Measurements from ENCODE around the gene RBL2.
A peak's percentile ranks its signal among the peaks of the same experiment; 100 is the strongest.
"Not testable (repeated sequence)": the region's sequence is repeated elsewhere in the genome, so short reads cannot be mapped to it uniquely, and the experiment has no call there.

RBL2 gene, protein sequence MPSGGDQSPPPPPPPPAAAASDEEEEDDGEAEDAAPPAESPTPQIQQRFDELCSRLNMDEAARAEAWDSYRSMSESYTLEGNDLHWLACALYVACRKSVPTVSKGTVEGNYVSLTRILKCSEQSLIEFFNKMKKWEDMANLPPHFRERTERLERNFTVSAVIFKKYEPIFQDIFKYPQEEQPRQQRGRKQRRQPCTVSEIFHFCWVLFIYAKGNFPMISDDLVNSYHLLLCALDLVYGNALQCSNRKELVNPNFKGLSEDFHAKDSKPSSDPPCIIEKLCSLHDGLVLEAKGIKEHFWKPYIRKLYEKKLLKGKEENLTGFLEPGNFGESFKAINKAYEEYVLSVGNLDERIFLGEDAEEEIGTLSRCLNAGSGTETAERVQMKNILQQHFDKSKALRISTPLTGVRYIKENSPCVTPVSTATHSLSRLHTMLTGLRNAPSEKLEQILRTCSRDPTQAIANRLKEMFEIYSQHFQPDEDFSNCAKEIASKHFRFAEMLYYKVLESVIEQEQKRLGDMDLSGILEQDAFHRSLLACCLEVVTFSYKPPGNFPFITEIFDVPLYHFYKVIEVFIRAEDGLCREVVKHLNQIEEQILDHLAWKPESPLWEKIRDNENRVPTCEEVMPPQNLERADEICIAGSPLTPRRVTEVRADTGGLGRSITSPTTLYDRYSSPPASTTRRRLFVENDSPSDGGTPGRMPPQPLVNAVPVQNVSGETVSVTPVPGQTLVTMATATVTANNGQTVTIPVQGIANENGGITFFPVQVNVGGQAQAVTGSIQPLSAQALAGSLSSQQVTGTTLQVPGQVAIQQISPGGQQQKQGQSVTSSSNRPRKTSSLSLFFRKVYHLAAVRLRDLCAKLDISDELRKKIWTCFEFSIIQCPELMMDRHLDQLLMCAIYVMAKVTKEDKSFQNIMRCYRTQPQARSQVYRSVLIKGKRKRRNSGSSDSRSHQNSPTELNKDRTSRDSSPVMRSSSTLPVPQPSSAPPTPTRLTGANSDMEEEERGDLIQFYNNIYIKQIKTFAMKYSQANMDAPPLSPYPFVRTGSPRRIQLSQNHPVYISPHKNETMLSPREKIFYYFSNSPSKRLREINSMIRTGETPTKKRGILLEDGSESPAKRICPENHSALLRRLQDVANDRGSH

DNA sequence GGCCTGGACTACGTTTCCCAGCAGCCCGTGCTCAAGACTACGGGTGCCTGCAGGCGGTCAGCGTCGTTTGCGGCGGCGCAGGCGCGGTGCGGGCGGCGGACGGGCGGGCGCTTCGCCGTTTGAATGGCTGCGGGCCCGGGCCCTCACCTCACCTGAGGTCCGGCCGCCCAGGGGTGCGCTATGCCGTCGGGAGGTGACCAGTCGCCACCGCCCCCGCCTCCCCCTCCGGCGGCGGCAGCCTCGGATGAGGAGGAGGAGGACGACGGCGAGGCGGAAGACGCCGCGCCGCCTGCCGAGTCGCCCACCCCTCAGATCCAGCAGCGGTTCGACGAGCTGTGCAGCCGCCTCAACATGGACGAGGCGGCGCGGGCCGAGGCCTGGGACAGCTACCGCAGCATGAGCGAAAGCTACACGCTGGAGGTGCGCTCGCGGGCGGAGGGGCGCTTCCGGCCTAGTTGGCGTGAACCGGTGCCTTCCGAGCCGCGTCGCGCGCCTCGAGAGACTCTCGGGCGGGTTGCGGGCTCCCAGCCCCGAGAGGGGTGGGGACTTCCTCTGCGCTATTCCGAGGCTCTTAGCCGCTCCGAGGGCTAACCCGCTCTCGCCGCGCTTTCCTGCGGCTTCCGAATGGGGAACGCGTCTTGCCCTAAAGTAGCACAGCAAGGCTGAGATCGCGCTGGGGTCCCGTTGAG lies at the start of gene RBL2:
RBL2 (plus strand) TSS at position 95 of the 689 bp plus-strand sequence; CDS start at position 181, 86 bp downstream.
- H3K4me1 ChIP-seq (ENCODE audit: control insufficient read depth in 1 of 2, insufficient read depth in 2 of 2, low read length in 2 of 2), result peaks cover 10 to 12% of the 10 kb centered on the region in 2 donors
- no peaks in the 10 kb centered on the region for H3K36me3 ChIP-seq (ENCODE audit: control insufficient read depth in 1 of 2, insufficient read depth in 2 of 2, low read length in 2 of 2)
- no peaks in the 10 kb centered on the region for H3K9me3 ChIP-seq (ENCODE audit: control insufficient read depth in 1 of 2, low read length in 2 of 2)
- H3K27ac ChIP-seq (ENCODE audit: low read depth, low read length), result peak within 1 kb of the TSS; percentile 92
- peak within 1 kb of the TSS; percentile 97 to 98 for H3K9ac ChIP-seq (ENCODE audit: low read depth in 1 of 2, low read length in 2 of 2)
- H3K4me3 ChIP-seq (ENCODE audit: low read depth in 1 of 2, low read length in 2 of 2), result peak within 1 kb of the TSS; percentile 99 to 100
- no peaks in the 10 kb centered on the region for H3K27me3 ChIP-seq (ENCODE audit: control insufficient read depth in 1 of 2, insufficient read depth in 2 of 2, low read length in 2 of 2)

DNA sequence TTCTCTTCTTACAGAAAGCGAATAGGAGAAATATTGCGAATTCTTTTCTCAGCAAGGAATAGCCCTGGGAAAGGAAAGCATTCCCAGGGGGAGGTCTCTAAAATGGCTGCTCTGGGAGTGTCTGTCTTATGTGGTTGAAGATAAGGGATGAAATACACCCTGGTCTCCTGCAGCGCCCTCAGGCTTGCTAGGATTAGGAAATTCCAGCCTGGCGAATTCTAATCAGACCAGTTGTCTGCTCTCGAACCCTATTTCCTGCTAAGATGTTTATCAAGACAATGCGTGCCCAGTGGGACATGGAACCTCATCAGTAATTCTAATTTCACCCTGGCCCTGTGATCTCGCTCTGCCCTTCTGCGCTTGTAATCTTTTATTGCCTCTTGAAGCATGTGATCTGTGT lies 49.7 kb upstream of the RBL2 start:
- not testable (repeated sequence) for H3K36me3 ChIP-seq (ENCODE audit: control insufficient read depth in 1 of 2, insufficient read depth in 2 of 2, low read length in 2 of 2); H3K4me1 ChIP-seq (ENCODE audit: control insufficient read depth in 1 of 2, insufficient read depth in 2 of 2, low read length in 2 of 2); H3K27ac ChIP-seq (ENCODE audit: low read depth, low read length); H3K27me3 ChIP-seq (ENCODE audit: control insufficient read depth in 1 of 2, insufficient read depth in 2 of 2, low read length in 2 of 2); H3K4me3 ChIP-seq (ENCODE audit: low read depth in 1 of 2, low read length in 2 of 2); H3K9me3 ChIP-seq (ENCODE audit: control insufficient read depth in 1 of 2, low read length in 2 of 2); H3K9ac ChIP-seq (ENCODE audit: low read depth in 1 of 2, low read length in 2 of 2)

DNA sequence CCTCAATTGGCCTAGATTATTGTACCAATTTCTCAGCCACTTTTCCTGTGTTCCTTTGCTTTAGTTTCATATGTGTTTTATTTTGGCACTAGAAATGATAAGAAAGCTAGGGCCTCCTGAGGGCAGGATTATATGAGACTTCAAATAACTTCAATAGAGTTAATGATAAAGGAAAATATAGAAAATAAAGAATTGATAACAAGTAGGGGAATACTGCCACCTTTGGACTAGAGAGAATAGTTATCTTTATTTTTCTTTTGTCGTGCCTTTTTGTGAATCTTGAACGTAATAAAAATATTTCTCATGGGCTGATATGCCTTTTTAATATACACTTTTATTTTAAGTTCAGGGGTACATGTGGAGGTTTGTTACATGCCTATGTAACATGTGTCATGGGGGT lies 29.3 kb upstream of the RBL2 start:
- H3K4me3 ChIP-seq (ENCODE audit: low read depth in 1 of 2, low read length in 2 of 2), result no peak overlapping the region
- H3K9me3 ChIP-seq (ENCODE audit: control insufficient read depth in 1 of 2, low read length in 2 of 2), result no peaks in the 10 kb centered on the region
- H3K9ac ChIP-seq (ENCODE audit: low read depth in 1 of 2, low read length in 2 of 2), result no peak overlapping the region
- no peaks in the 10 kb centered on the region for H3K4me1 ChIP-seq (ENCODE audit: control insufficient read depth in 1 of 2, insufficient read depth in 2 of 2, low read length in 2 of 2)
- H3K36me3 ChIP-seq (ENCODE audit: control insufficient read depth in 1 of 2, insufficient read depth in 2 of 2, low read length in 2 of 2), result no peaks in the 10 kb centered on the region
- no peaks in the 10 kb centered on the region for H3K27me3 ChIP-seq (ENCODE audit: control insufficient read depth in 1 of 2, insufficient read depth in 2 of 2, low read length in 2 of 2)
- H3K27ac ChIP-seq (ENCODE audit: low read depth, low read length), result no peak overlapping the region

DNA sequence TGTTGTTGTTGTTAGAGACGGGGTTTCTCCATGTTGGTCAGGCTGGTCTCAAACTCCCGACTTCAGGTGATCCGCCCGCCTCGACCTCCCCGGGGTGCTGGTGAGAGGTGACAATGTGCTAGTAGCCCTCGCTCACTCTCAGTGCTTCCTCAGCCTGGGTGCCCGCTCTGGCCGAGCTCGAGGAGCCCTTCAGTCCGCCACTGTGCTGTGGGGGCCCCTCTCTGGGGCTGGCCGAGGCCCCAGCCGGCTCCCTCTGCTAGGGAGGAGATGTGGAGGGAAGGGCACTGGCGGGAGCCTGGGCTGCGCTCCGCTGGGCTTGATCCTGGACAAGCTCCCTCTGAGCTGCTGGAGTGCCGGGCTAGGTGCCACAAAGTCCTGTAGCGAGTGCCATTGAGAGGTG lies 21.7 kb upstream of the RBL2 start:
- Histone ChIP-seq H3K4me3 (ENCODE audit: low read depth in 1 of 2, low read length in 2 of 2) (no peak overlapping the region), H3K27ac (ENCODE audit: low read depth, low read length) (no peak overlapping the region)

DNA sequence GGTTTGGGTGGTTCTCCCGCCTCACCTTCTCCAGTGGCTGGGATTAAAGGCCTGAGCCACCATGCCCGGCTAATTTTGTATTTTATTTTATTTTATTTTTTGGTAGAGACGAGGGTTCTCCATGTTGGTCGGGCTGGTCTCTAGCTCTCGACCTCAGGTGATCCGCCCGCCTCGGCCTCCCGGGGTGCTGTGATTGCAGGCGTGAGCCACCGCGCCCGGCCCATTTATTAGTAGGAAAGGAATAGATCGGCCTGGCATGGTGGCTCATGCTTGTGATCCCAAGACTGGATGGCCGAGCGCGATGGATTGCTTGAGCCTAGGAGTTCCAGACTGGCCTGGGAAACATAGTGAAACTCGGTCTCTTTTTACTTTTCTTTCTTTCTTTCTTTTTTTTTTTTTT lies 20.4 kb upstream of the RBL2 start:
- Histone ChIP-seq H3K9me3 (ENCODE audit: control insufficient read depth in 1 of 2, low read length in 2 of 2) (no peaks in the 10 kb centered on the region), H3K36me3 (ENCODE audit: control insufficient read depth in 1 of 2, insufficient read depth in 2 of 2, low read length in 2 of 2) (no peaks in the 10 kb centered on the region), H3K9ac (ENCODE audit: low read depth in 1 of 2, low read length in 2 of 2) (no peak overlapping the region), H3K27me3 (ENCODE audit: control insufficient read depth in 1 of 2, insufficient read depth in 2 of 2, low read length in 2 of 2) (no peaks in the 10 kb centered on the region), H3K27ac (ENCODE audit: low read depth, low read length) (no peak overlapping the region), H3K4me3 (ENCODE audit: low read depth in 1 of 2, low read length in 2 of 2) (no peak overlapping the region), H3K4me1 (ENCODE audit: control insufficient read depth in 1 of 2, insufficient read depth in 2 of 2, low read length in 2 of 2) (no peaks in the 10 kb centered on the region)

More for the DNA sequence above, 21.7 kb upstream of the RBL2 start:
- no peaks in the 10 kb centered on the region for H3K4me1 ChIP-seq (ENCODE audit: control insufficient read depth in 1 of 2, insufficient read depth in 2 of 2, low read length in 2 of 2)
- H3K9me3 ChIP-seq (ENCODE audit: control insufficient read depth in 1 of 2, low read length in 2 of 2), result no peaks in the 10 kb centered on the region
- H3K9ac ChIP-seq (ENCODE audit: low read depth in 1 of 2, low read length in 2 of 2), result no peak overlapping the region
- no peaks in the 10 kb centered on the region for H3K27me3 ChIP-seq (ENCODE audit: control insufficient read depth in 1 of 2, insufficient read depth in 2 of 2, low read length in 2 of 2)
- H3K36me3 ChIP-seq (ENCODE audit: control insufficient read depth in 1 of 2, insufficient read depth in 2 of 2, low read length in 2 of 2), result no peaks in the 10 kb centered on the region

DNA sequence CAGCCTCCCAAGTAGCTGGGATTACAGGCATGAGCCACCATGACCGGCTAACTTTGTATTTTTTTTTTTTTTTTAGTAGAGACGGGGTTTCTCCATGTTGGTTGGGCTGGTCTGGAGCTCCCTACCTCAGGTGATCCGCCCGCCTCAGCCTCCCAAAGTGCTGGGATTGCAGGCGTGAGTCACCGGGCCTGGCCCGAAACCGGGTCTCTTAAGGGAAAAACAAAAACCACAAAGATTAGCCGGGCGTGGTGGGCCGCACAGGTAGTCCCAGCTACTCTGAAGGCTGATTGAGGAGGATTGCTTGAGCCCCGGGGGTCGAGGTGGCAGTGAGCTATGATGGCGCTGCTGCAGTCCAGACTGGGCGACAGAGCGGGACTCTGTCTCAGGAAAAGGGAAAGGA lies 19.9 kb upstream of the RBL2 start:
- Histone ChIP-seq H3K4me1 (ENCODE audit: control insufficient read depth in 1 of 2, insufficient read depth in 2 of 2, low read length in 2 of 2) (no peaks in the 10 kb centered on the region), H3K9ac (ENCODE audit: low read depth in 1 of 2, low read length in 2 of 2) (no peak overlapping the region), H3K4me3 (ENCODE audit: low read depth in 1 of 2, low read length in 2 of 2) (no peak overlapping the region), H3K36me3 (ENCODE audit: control insufficient read depth in 1 of 2, insufficient read depth in 2 of 2, low read length in 2 of 2) (no peaks in the 10 kb centered on the region), H3K9me3 (ENCODE audit: control insufficient read depth in 1 of 2, low read length in 2 of 2) (no peaks in the 10 kb centered on the region), H3K27me3 (ENCODE audit: control insufficient read depth in 1 of 2, insufficient read depth in 2 of 2, low read length in 2 of 2) (no peaks in the 10 kb centered on the region), H3K27ac (ENCODE audit: low read depth, low read length) (no peak overlapping the region)

DNA sequence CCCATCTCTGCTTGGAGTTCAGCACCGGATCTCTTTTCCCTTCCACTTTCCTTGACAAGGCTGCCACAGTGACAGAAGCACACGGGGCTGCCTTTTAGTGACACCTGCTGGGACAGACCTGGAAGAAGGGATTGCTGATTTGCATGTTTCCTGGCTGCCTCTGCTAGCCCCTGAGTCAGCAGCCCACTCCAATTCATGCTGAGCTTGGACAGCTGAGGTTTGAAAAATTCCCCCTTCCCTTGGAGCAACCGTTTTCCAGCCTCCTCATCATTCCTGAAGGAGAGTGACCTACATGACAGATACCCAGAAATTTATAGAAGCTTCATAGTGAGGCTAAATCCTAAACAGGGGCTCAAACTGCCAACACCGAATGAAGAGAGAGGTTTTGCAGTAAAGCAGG lies 18.8 kb upstream of the RBL2 start:
- Histone ChIP-seq H3K27ac (ENCODE audit: low read depth, low read length) (no peak overlapping the region), H3K9ac (ENCODE audit: low read depth in 1 of 2, low read length in 2 of 2) (no peak overlapping the region), H3K4me3 (ENCODE audit: low read depth in 1 of 2, low read length in 2 of 2) (no peak overlapping the region), H3K9me3 (ENCODE audit: control insufficient read depth in 1 of 2, low read length in 2 of 2) (no peaks in the 10 kb centered on the region), H3K36me3 (ENCODE audit: control insufficient read depth in 1 of 2, insufficient read depth in 2 of 2, low read length in 2 of 2) (no peaks in the 10 kb centered on the region), H3K4me1 (ENCODE audit: control insufficient read depth in 1 of 2, insufficient read depth in 2 of 2, low read length in 2 of 2) (no peaks in the 10 kb centered on the region), H3K27me3 (ENCODE audit: control insufficient read depth in 1 of 2, insufficient read depth in 2 of 2, low read length in 2 of 2) (no peaks in the 10 kb centered on the region)

DNA sequence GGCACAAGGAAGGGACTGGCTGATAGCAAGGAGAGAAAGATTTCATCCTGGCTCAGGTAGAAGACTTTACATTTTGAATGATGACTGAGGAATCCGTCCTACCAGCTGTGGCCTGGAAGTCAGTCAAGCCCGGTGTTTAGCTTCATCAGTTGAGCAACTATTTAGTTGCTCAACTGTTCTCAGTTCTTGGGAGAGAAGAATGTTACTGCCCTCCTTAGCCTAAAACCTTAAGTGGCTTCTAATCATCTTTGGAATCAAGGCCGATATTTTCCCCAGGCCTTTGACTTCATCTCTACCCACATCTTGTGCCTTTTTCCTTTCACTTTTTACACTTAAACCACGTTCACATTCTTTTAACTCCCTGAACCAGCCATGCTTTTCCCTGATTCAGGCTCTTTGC lies 17.3 kb upstream of the RBL2 start:
- Histone ChIP-seq H3K27ac (ENCODE audit: low read depth, low read length) (no peak overlapping the region), H3K4me3 (ENCODE audit: low read depth in 1 of 2, low read length in 2 of 2) (no peak overlapping the region), H3K27me3 (ENCODE audit: control insufficient read depth in 1 of 2, insufficient read depth in 2 of 2, low read length in 2 of 2) (no peaks in the 10 kb centered on the region), H3K9ac (ENCODE audit: low read depth in 1 of 2, low read length in 2 of 2) (no peak overlapping the region), H3K36me3 (ENCODE audit: control insufficient read depth in 1 of 2, insufficient read depth in 2 of 2, low read length in 2 of 2) (no peaks in the 10 kb centered on the region), H3K9me3 (ENCODE audit: control insufficient read depth in 1 of 2, low read length in 2 of 2) (no peaks in the 10 kb centered on the region), H3K4me1 (ENCODE audit: control insufficient read depth in 1 of 2, insufficient read depth in 2 of 2, low read length in 2 of 2) (no peaks in the 10 kb centered on the region)

DNA sequence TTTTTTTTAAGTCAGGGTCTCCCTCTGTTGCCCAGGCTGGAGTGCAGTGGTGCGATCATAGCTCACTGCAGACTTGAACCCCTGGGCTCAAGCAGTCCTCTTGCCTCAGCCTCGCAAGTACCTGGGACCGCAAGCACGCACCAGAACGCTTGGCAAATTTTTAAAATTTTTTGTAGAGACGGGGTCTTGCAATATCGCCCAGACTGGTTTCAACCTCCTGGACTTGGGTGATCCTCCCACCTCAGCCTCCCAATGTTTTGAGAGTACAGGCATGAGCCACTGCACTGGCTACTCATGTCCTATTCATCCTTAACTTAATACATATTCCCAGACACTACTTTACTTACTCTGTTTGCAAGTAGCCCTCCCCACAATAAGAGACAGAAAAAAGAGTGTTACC lies 16.3 kb upstream of the RBL2 start:
- no peak overlapping the region for H3K9ac ChIP-seq (ENCODE audit: low read depth in 1 of 2, low read length in 2 of 2)
- no peaks in the 10 kb centered on the region for H3K36me3 ChIP-seq (ENCODE audit: control insufficient read depth in 1 of 2, insufficient read depth in 2 of 2, low read length in 2 of 2)
- no peaks in the 10 kb centered on the region for H3K4me1 ChIP-seq (ENCODE audit: control insufficient read depth in 1 of 2, insufficient read depth in 2 of 2, low read length in 2 of 2)
- no peaks in the 10 kb centered on the region for H3K27me3 ChIP-seq (ENCODE audit: control insufficient read depth in 1 of 2, insufficient read depth in 2 of 2, low read length in 2 of 2)
- H3K9me3 ChIP-seq (ENCODE audit: control insufficient read depth in 1 of 2, low read length in 2 of 2), result no peaks in the 10 kb centered on the region
- H3K4me3 ChIP-seq (ENCODE audit: low read depth in 1 of 2, low read length in 2 of 2), result no peak overlapping the region
- no peak overlapping the region for H3K27ac ChIP-seq (ENCODE audit: low read depth, low read length)

All from duodenal mucosa (tissue), 2 donors.